Renal cortex interstitium (tissue), 11 donors: Measurements from ENCODE around the gene HDAC5. TPM values are rescaled to one million over a fixed set of nuclear protein-coding genes. Genes with fewer than 3 reads are reported as not detected.

Experiments
- DNase-seq, 11 donors: peaks; one replicate each; pipeline ENCODE4 v3.0.0-alpha.2; 2013; ENCODE audit warnings: low read depth in 9 of 11, low spot score in 4 of 11; ENCODE audit errors: extremely low read depth in 1 of 11
- polyA plus RNA-seq, 3 donors: library from polyadenylated mRNA; unstranded; fragments of 120-200 nt; gene quantifications; one replicate each; pipeline ENCODE4 v1.2.1, GENCODE V29; 2013; ENCODE audit not compliant: insufficient read length in 3 of 3

HDAC5 gene
- polyA plus RNA-seq, 3 donors = 44.7 to 59.4 (median 55.3) TPM

DNA sequence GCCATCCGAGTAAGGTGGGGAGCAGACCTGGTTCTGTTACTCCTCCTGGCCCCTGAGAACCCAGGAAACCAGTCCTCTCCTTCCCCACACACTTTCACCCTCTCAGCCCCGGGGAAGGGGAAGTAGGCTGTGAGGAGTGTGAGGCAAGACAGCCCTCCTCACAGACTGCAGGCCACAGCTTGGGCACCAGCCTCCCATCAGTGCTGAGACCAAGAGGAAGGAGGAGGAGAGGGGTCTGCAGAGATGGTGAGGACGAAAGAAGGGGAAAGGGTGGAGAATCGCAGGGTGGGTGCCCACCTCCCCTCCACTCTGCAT is 45.9 kb downstream of the HDAC5 start:
- no peak for DNase-seq

DNA sequence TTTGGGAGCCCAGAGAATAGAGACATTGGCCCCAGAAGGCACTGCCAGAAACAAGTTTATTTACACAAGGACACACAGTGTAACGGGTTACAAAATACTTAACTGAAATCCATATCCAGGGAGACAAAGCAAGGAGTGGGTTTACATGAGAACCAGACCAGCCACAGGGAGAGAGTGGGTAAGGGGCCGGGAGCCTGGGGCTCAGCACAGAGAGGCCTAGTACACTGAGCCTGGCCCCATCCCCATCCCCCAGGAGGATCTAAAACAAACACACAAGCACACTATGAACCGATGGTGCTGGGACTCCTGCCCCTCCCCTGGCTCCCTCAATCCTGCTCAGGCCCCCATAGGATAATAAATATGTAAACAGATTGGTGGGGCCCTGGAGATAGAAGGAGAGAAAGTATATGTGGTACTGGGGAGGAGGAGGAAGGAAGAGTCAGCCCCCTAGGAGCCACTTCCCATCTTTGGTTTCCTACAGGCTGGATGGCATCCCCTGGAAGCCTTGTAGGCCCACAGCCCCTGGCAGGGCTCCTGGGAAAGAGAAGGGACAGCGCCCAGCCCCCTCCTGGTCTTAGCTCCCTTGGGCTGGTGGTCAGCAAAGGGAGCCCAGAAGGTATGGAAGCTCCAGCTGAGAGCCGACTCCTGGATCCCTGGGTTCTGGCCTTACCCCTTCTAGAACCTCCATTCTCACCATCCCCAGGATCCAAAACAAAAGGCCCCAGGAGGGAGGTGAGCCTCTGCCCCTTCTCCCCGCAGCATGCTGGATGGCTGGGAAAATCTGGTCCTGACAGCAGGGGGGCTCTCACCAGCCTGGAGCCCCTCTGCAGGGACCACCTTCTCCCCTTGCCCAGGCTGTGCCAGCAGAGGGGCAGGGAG is 46.5 kb downstream of the HDAC5 start:
- DNase-seq = no peak

DNA sequence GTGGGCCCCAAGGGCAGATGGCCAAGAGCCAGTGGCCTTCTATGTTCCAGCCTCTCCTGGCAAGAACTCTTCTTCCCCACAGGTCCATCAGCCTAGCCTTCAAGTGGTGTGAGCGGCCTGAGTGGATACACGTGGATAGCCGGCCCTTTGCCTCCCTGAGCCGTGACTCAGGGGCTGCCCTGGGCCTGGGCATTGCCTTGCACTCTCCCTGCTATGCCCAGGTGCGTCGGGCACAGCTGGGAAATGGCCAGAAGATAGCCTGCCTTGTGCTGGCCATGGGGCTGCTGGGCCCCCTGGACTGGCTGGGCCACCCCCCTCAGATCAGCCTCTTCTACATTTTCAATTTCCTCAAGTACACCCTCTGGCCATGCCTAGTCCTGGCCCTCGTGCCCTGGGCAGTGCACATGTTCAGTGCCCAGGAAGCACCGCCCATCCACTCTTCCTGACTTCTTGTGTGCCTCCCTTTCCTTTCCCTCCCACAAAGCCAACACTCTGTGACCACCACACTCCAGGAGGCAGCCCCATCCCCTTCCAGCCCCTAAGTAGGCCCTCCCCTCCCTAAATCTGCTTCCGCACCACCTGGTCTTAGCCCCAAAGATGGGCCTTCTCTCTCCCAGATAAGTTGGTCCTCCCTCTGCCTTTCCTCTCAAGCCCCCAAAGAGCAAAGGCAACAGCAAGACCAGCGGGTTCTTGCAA is 47.7 kb downstream of the HDAC5 start:
- DNase-seq = no peak

DNA sequence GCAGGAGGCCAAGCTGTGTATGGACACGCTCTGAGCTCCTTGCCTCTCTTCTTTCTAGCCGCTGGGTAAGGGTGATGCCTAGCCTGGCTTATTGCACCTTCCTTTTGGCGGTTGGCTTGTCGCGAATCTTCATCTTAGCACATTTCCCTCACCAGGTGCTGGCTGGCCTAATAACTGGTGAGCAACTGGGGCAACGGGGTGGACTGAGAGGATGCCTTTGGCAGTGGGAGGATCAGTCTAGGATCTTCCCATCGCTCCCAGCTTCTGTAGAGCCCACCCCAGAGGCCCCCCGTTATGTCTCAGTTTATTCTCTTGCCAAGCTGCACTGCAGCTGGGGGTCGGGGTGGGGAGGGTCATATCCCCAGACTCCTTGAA is 48.5 kb downstream of the HDAC5 start:
- DNase-seq = no peak

DNA sequence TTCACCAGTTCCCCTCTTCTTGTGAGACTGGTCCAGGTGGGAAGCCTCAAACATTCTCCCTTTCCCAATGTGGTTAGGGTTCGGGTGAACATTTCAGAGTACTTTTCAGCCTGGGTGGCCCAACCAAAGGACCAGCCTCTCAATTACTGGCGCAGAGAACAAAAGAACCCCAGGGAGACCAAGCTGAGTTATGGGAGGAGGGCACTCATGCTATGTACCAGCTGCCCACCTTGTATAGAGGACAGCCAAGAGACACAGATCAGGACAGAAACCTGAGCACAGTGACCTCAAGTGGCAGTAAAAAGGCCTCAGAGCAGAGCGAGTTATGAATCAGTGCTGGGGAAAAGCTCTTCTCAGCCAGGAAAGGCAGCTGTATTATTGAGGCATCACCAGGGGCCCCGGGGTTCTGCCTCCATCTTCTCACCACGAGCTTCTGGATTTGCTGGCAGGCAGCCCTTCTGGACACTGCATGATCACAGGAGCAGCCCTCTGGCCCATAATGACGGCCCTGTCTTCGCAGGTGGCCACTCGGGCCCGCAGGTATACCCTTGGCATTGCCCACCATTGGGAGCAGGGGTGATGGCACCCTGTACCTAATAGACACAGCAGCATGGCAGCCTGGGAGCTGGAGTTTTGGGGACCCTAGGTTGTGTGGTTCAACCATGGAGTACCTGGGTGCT is 49.1 kb downstream of the HDAC5 start:
- no peak for DNase-seq

DNA sequence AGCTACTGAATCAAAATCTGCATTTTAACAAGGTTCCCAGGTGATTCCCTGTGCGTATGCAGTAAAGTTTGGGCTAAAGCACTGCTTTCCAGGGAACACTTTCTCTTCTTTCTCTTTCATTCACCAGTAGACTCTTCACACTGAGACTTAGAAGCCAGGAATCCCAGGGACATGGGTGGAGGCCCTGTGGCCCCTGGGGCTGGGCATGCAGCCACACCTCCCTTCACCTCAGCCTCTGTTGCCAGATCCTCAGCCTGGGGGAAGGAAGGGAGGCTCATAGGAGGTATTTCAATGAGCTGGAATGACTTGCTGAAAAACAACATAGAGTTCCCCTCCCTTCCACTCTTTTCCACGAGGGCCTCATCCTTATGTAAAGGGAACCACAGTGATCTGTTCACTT is 51.7 kb downstream of the HDAC5 start:
- no peak for DNase-seq

DNA sequence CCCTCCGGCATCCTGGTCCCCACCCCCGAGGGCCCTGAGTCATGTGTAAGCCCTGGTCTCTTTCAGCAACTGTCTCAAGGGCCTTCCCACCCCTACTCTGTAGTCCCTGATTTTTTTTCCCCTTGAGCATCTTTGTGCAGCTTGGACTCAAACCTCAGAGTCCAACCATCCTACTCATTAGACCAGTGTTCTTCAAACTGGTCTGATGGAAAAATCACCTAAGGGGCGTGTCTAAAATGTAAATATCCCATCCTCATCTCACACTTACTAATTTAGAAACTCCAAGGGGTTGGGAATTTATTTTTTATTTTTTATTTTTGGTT is 52.3 kb downstream of the HDAC5 start:
- DNase-seq = no peak

DNA sequence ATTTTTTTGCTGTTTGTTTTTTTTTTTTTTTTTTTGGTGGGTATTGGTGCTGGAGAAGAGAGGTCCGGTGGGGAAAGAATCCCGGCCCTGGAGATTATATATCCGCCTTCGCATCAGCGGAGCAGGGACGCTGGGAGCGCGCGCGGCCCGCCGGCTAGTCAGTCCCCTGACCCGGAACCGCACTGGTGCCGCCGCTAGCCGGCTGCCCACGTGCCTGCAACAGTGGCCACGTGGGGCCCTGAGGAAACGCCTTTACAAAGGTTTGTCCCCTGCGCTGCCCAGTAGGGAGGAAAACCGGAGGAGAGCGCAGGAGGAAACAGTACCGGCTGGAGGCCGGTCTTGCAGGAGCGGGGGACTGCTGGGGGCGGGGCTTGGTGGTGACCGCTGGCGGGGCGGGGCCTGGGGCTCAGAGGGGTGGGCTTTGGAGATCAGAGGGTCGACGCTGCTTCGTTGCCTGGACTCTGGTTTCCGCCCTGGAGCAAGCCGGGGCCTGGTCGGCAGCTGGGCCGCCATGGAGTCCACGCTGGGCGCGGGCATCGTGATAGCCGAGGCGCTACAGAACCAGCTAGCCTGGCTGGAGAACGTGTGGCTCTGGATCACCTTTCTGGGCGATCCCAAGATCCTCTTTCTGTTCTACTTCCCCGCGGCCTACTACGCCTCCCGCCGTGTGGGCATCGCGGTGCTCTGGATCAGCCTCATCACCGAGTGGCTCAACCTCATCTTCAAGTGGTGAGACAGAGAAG is 52.8 kb downstream of the HDAC5 start, which contains the start of gene G6PC3:
G6PC3 (plus strand) TSS at position 281 of the 743 bp plus-strand sequence; CDS start at position 512, 231 bp downstream.
- DNase-seq = peak; percentile 92 to 98 (median 97)

DNA sequence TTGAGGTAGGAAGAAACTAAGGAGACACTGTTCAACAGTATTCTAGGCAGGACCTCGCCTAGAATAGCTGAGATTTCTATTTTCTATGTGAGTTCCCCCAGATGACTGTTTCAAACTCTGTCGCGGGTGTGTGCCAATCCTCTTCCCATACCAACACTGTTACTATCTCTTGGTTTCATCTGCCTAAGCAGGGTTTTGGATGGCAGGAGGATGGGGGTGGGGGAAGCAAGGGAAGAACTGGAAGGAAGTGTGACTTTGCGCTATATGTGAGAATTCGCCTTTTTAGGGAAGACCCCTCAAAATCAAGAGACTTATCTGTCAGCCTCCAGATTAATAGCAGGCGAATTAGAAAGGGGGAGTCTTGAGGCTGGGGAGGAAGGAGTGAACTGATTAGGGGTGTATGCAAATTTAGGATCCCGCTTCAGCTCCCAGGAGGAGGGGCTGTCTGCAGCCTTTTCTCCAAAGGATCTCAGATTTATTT is 53.4 kb downstream of the HDAC5 start:
- no peak for DNase-seq

DNA sequence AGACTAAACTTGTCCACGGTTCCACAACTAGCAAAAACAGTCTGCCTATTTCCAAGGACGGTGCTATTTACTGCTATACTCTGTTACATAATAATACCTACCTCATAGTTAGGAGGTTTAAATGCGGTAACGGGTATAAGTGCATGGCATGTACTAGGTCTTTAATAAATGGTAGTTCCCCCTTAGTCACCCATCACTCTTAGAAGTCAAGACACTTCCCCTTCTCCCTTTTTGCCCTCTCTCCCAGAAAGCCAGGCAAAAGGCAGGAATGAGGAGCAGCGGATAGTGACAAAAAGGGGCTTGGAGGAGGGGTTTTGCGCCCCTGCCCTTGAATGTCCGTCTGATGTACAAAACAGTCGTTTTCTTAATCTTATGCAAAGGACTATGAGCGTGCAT is 55.9 kb downstream of the HDAC5 start:
- no peak for DNase-seq

DNA sequence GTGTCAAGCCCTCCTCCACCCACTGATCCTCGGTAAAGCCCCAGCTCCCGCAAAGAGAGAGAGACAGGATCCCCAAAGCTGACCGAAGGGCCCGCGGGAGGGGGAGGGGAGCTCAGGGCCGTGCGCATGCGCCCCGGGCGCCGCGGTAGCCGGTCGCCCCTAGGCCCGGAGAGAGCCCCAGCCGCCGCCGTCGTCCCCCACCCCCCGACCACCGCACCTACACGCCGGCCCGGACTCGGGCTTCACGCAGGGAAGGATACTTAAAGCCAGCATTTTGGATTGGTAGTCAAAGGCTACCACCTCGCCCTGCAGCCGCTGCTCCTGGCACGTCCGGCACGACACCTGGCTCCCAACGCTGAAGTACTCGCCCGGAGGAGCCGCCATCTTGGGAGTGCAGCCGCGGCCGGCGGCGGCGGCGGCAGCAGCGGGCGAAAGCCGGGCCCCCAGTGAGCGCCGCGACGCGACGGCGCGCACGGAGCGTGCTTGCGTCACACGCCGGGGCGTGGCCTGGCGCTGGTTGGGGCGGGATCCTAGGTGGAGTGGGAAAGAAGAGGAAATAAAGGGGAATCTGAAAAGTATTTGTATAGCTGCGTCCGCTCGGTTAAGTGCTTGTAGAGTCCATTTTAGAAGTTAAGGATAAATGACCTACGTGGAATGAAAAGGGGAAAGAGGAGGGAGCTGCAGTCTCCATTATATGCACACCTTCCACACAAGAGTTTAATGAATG is 57.1 kb downstream of the HDAC5 start, which contains the start of gene LSM12:
LSM12 (minus strand) TSS at position 468 of the 727 bp plus-strand sequence; CDS start at position 384, 84 bp downstream.
- DNase-seq = peak; percentile 82 to 92 (median 89)

DNA sequence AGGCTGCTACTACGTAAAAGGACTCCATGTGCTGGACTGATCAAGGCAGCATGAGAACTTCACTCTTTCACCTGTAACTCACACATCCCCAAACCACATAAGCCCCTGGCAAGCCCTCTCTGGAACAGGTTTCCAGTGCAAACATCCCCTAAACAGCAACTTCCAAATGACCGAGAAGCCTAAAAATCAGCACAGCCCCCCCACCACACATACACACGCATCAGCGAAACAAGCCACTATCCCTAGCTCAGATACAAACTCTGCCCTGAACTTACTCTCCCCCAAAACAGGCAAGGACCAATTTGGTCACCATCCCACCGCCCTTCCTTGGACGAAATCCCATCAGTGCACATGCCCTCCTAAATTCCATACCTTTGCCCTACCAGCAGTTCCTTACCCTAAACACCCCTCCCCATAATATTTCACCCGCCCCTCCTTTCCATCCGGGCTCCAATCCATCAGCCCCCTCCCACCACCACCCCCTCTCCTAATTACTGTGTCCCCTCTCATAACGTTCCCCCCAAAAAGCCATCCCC is 57.7 kb downstream of the HDAC5 start:
- DNase-seq = no peak

DNA sequence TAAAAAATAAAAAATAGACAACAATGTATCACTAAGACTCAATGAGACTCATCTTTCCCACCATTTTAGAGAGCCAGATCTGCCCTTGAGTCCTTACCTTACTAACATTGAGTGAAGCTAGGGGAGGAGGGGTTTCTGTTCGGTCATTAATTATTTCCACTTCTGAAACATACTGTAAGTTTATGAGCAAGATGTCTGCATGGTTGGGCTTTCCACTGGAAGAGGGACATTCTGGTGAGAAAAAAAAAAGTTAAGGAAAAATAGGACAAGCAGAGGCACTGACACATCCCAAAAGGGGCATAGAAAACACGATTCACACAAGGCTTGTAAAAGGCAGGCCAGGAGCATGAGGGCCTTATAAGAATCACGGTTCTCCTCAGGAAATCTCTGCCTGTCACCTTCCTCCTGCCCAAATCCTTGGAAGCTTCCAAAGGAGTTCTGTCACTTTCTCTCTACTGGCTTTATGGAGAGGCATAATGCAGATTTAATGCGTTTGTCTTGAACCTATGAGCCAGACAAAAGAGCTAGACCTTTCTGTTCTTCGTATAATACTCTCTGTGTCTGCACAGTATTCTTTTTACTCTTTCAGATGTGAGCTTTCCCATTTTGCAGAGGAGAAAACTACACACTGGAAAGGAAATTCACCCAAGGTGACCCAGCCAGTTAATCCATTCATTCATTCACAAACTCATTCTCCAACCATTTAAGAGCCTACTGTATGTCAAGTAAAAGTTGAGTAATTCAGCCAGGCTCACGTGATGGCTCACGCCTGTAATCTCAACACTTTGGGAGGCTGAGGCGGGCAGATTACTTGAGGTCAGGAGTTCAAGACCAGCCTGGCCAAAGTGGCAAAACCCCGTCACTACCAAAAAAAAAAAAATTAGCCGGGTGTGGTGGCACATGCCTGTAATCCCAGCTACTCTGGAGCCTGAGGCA is 59.5 kb downstream of the HDAC5 start:
- DNase-seq = no peak

DNA sequence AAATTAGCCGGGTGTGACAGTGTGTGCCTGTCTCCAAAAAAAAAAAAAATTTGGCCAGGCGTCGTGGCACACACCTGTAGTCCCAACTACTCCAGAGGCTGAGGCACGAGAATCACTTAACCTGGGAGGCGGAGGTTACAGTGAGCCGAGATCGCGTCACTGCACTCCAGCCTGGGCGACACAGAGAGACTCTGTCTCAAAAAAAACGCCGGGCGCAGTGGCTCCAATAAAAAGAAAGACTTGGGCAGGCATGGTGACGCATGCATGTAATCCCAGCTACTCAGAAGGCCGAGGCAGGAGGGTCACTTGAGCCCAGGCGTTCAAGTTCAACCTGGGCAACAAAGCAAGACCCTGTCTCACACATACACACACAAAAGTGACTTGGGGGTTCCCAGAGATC is 60.6 kb downstream of the HDAC5 start:
- no peak for DNase-seq

DNA sequence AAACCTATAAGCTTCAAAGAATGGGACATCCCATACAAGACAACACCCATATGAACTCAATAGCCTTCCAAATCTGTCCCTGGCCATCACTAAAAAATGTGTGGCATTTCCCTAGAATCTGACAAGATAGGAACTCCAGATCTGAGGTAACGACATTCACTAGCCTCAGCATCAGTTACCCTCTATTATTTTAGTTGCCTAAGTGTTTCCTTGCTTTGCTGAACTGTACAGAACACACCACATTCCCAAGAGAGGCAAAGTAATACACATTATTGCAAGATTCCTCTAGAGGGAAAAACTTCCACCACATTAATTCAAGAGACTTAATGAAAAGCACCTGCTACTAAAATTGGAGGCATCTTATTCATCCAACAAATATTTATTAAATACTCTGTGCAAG is 62.0 kb downstream of the HDAC5 start:
- no peak for DNase-seq

DNA sequence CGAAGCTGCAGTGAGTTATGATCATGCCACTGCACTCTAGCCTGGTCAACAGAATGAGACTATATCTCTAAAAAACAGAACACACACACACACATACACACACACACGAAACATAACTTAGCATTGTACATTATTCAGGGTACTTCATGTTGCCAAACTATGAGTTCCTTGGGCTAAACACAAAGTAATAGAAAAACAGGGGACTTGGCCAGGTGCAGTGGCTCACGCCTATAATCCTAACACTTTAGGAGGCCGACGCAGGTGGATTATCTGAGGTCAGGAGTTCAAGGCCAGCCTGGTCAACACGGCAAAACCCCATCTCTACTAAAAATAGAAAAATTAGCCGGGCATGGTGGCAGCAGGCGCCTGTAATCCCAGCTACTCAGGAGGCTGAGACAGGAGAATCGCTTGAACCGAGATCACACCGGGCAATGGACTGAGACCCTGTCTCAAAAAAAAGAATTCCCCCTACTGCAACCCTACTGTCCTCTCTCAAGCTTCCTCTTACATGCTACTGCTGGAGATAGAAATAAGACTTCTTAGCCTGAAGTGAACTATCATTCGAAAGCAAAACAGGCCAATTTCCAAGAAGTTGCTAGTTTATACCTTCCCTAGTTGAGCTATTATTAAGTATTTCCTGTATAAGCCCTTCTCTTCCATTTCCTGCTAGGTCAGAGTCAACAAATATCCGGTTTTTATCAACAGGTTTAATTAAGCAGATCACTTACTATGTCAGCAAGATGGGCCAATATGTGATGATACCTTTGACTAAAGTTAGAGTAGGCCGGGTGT is 64.1 kb downstream of the HDAC5 start:
- DNase-seq = no peak
